NB4 (cell line): ENCODE results near the gene SALL2.

Source experiments
- CTCF ChIP-seq: IDR thresholded peaks from one replicate; pipeline ENCODE4 v1.5.1; 2012; ENCODE audit warnings: low read depth, low read length
- MAX ChIP-seq: IDR thresholded peaks from 2 replicates; pipeline ENCODE4 v1.6.1; 2011; ENCODE audit warnings: low read depth, low read length
- MYC ChIP-seq: IDR thresholded peaks from 2 replicates; pipeline ENCODE4 v1.6.1; 2011; ENCODE audit warnings: low read depth, low read length
- POLR2A ChIP-seq: IDR thresholded peaks from 2 replicates; pipeline ENCODE4 v1.6.1; 2011; ENCODE audit warnings: mild to moderate bottlenecking; ENCODE audit not compliant: insufficient read length; ENCODE audit errors: extremely low read depth

- no peak for TF ChIP-seq POLR2A
- TF ChIP-seq MAX = no peak
- TF ChIP-seq CTCF = no peak
- TF ChIP-seq MYC = no peak
Measured at GRCh38 chr14:21514341-21514740, 11.8 kb downstream of the SALL2 start.
